IMR-90 (cell line): ENCODE measurements around the gene IL1F10. TPM values are rescaled to one million over a fixed set of nuclear protein-coding genes. Genes with fewer than 3 reads are reported as not detected.

Experiments used
- ATAC-seq: fragments of 200-7000 bp; cut with Tn5 transposase; 2 replicates; pipeline ENCODE4 v1.9.1; 2020; ENCODE audit warnings: low read depth, mild to moderate bottlenecking, moderate library complexity
- BruUV-seq: library from RNA; stranded (reverse); fragments of 400-500 nt; replicated peaks from 2 replicates; lab custom pipeline; 2021; lab: Mats Ljungman, UMichigan
- CTCF ChIA-PET: fragments of 300-600 bp; formaldehyde crosslinking; extraction: SDS; loops from one replicate; lab custom pipeline; 2021; ENCODE audit warnings: antibody characterized with exemption; lab: Yijun Ruan, JAX
- POLR2A ChIA-PET: fragments of 300-600 bp; sonication (Branson Sonifier 250); formaldehyde crosslinking; loops from one replicate; lab custom pipeline; 2022; ENCODE audit warnings: antibody characterized with exemption; ENCODE audit not compliant: unreplicated experiment; lab: Charles Lee
- DNase-seq: peaks from one replicate; pipeline ENCODE4 v3.0.0; 2013
- H2AFZ ChIP-seq: replicated peaks from 2 replicates; pipeline ENCODE3; 2013; ENCODE audit warnings: low read length, mild to moderate bottlenecking; ENCODE audit not compliant: poor library complexity
- H2AK5ac ChIP-seq: 2 replicates; pipeline ENCODE4 v1.6.1; 2013; ENCODE audit warnings: low read depth, low read length, inconsistent platforms
- H2AK9ac ChIP-seq: replicated peaks from 2 replicates; pipeline ENCODE3; 2013; ENCODE audit warnings: mild to moderate bottlenecking, low read depth, low read length, moderate library complexity; ENCODE audit not compliant: poor library complexity
- H2BK120ac ChIP-seq: 2 replicates; pipeline ENCODE4 v1.6.1; 2013; ENCODE audit warnings: low read depth, low read length, inconsistent platforms
- H2BK15ac ChIP-seq: 3 replicates; pipeline ENCODE4 v1.6.1; 2013; ENCODE audit warnings: low read depth, low read length, inconsistent platforms
- H2BK20ac ChIP-seq: 2 replicates; pipeline ENCODE4 v1.6.1; 2013; ENCODE audit warnings: low read depth, mild to moderate bottlenecking, inconsistent platforms, low read length, moderate library complexity
- H2BK5ac ChIP-seq: 2 replicates; pipeline ENCODE4 v1.6.1; 2013; ENCODE audit warnings: mild to moderate bottlenecking, low read depth, low read length, inconsistent platforms; ENCODE audit not compliant: poor library complexity, severe bottlenecking
- H3K14ac ChIP-seq: replicated peaks from 2 replicates; pipeline ENCODE4 v1.6.1; 2013; ENCODE audit warnings: low read depth, low read length, inconsistent platforms
- H3K18ac ChIP-seq: 2 replicates; pipeline ENCODE4 v1.6.1; 2013; ENCODE audit warnings: low read depth, low read length, control low read depth
- H3K23ac ChIP-seq: 2 replicates; pipeline ENCODE4 v1.6.1; 2013; ENCODE audit warnings: low read depth, low read length, inconsistent platforms
- H3K27ac ChIP-seq: 2 replicates; pipeline ENCODE4 v1.5.1; 2013; ENCODE audit warnings: mild to moderate bottlenecking, control low read depth, low read length; ENCODE audit not compliant: insufficient read depth
- H3K27me3 ChIP-seq: 2 replicates; pipeline ENCODE4 v1.6.1; 2013; ENCODE audit warnings: low read length; ENCODE audit not compliant: control insufficient read depth, insufficient read depth
- H3K36me3 ChIP-seq: 2 replicates; pipeline ENCODE4 v1.6.1; 2013; ENCODE audit warnings: low read length, mixed read lengths; ENCODE audit not compliant: control insufficient read depth, insufficient read depth
- H3K4ac ChIP-seq: 2 replicates; pipeline ENCODE4 v1.6.1; 2013; ENCODE audit warnings: low read depth, low read length, inconsistent platforms
- H3K4me1 ChIP-seq: 2 replicates; pipeline ENCODE4 v1.6.1; 2013; ENCODE audit warnings: low read length, mixed read lengths; ENCODE audit not compliant: control insufficient read depth, insufficient read depth
- H3K4me2 ChIP-seq: 2 replicates; pipeline ENCODE4 v1.6.1; 2013; ENCODE audit warnings: low read depth, mild to moderate bottlenecking, control low read depth, low read length, moderate library complexity
- H3K4me3 ChIP-seq: 2 replicates; pipeline ENCODE4 v1.5.1; 2013; ENCODE audit warnings: low read depth, mild to moderate bottlenecking, control low read depth, low read length, moderate library complexity; ENCODE audit not compliant: insufficient read depth
- H3K56ac ChIP-seq: 2 replicates; pipeline ENCODE4 v1.6.1; 2013; ENCODE audit warnings: low read length, inconsistent platforms; ENCODE audit not compliant: insufficient read depth; ENCODE audit errors: extremely low read depth
- H3K79me1 ChIP-seq, 2 experiments: 2 replicates each; pipeline ENCODE4 v1.6.1; 2013; ENCODE audit warnings: low read length in 2 of 2, inconsistent platforms in 1 of 2, low read depth in 1 of 2
- H3K9ac ChIP-seq: 2 replicates; pipeline ENCODE4 v1.6.1; 2013; ENCODE audit warnings: low read depth, low read length, control low read depth
- H3K9me1 ChIP-seq: 2 replicates; pipeline ENCODE4 v1.6.1; 2013; ENCODE audit warnings: low read length, inconsistent platforms; ENCODE audit not compliant: insufficient read depth
- H3K9me3 ChIP-seq: 2 replicates; pipeline ENCODE4 v1.6.1; 2013; ENCODE audit warnings: low read length; ENCODE audit not compliant: control insufficient read depth, insufficient read depth
- H4K20me1 ChIP-seq: 2 replicates; pipeline ENCODE4 v1.6.1; 2013; ENCODE audit warnings: low read length, inconsistent platforms; ENCODE audit not compliant: insufficient read depth
- H4K5ac ChIP-seq: 2 replicates; pipeline ENCODE4 v1.6.1; 2013; ENCODE audit warnings: mild to moderate bottlenecking, low read depth, low read length, control low read depth
- H4K8ac ChIP-seq, 2 experiments: 2 replicates each; pipeline ENCODE4 v1.6.1; 2013; ENCODE audit warnings: low read depth in 2 of 2, low read length in 2 of 2, control low read depth in 1 of 2, inconsistent platforms in 1 of 2
- H4K91ac ChIP-seq: 2 replicates; pipeline ENCODE4 v1.6.1; 2013; ENCODE audit warnings: low read depth, low read length, inconsistent platforms; ENCODE audit not compliant: insufficient read depth
- CEBPB ChIP-seq: IDR thresholded peaks from 2 replicates; pipeline ENCODE4 v1.6.1; 2012; ENCODE audit warnings: low read depth, low read length, improper control_type of control experiment
- ELK1 ChIP-seq: fragments of 150-350 bp; IDR thresholded peaks from 2 replicates; pipeline ENCODE4 v1.6.1; 2016; ENCODE audit warnings: low read depth, mild to moderate bottlenecking, low read length, moderate library complexity, borderline replicate concordance
- WGBS, 2 experiments: methylation state at CpG; one replicate each; pipeline versions ENCODE4 v1.1.5 to v1.1.7; 2013; ENCODE audit warnings: missing lambda C conversion rate in 2 of 2; ENCODE audit not compliant: insufficient read length in 1 of 2; ENCODE audit errors: extremely low coverage in 2 of 2; 5-methylcytosine and 5-hydroxymethylcytosine counted together
- dilution Hi-C: fragments of 300-500 bp; cut with HindIII; formaldehyde crosslinking; loops from one replicate; pipeline ENCODE4 v1.14.3; 2018; ENCODE audit warnings: low sequenced_read_pairs; ENCODE audit not compliant: unreplicated experiment
- in situ Hi-C: fragments of 300-500 bp; cut with MboI; formaldehyde crosslinking; loops from 3 replicates; pipeline ENCODE4 v1.14.3; 2019; ENCODE audit warnings: low sequenced_read_pairs, inconsistent platforms, mixed read lengths
- intact Hi-C: fragments of 100-400 bp; cut with micrococcal nuclease; formaldehyde crosslinking; loops from 2 replicates; pipeline ENCODE4 v1.10.0; 2022
- polyA plus RNA-seq, 3 experiments: library from polyadenylated mRNA; depleted of rRNA; stranded (reverse); fragments of >200 nt; gene quantifications; 2 replicates each; pipeline ENCODE4 v1.2.3, GENCODE V29; 2012; ENCODE audit warnings: low replicate concordance in 1 of 3
- total RNA-seq: library from RNA; depleted of rRNA; stranded (reverse); fragments of >200 nt; gene quantifications from 2 replicates; pipeline ENCODE4 v1.2.3, GENCODE V29; 2012

The IL1F10 gene
- total and polyA plus RNA-seq, 2 of the 4 experiments (the other 2 are of a cell fraction): not detected

DNA sequence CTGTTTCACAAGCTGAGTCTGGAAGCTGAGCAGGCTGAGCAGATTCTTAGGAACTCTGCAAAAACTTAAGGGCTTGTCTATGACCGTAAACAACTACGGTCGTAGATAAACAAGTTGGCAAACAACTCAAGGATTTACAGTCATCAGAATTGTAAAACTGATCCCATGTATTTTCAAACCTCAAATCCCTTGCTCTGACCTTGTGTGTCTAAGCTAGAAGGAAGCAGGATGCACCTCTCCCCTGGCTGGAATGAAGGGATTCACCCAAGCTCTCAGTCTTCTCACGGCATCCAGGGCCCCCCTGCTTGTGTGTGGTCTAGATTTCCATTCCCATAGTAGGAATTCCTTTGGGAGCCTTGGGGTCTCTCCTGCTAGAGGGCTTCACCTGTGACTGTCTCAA is 47.2 kb downstream of the IL1F10 start:
- H3K4me1 ChIP-seq: no peaks in the 10 kb centered on the region
- no peak overlapping the region for H4K5ac ChIP-seq
- no peak overlapping the region for H2BK120ac ChIP-seq
- POLR2A ChIA-PET: no interaction called here
- no peak overlapping the region for H4K91ac ChIP-seq
- no peak overlapping the region for H4K8ac ChIP-seq
- H3K27me3 ChIP-seq: peaks cover 10% of the 10 kb centered on the region
- H3K23ac ChIP-seq: no peak overlapping the region
- H3K27ac ChIP-seq: no peak overlapping the region
- H2BK5ac ChIP-seq: no peak overlapping the region
- H2AK5ac ChIP-seq: no peak overlapping the region
- no peak overlapping the region for H3K14ac ChIP-seq
- no peaks in the 10 kb centered on the region for H3K36me3 ChIP-seq
- CTCF ChIA-PET: no interaction called here
- WGBS, 2 experiments: no CpG with 5 or more reads among the region's 4 CpGs
- BruUV-seq: no TSS peak
- no peak overlapping the region for H2BK20ac ChIP-seq
- DNase-seq: no peak
- no peak overlapping the region for H2BK15ac ChIP-seq
- no peak for ATAC-seq
- no peaks in the 10 kb centered on the region for H3K9me1 ChIP-seq
- H3K9ac ChIP-seq: no peak overlapping the region
- H3K4ac ChIP-seq: no peak overlapping the region
- H4K20me1 ChIP-seq: no peaks in the 10 kb centered on the region
- H3K18ac ChIP-seq: no peak overlapping the region
- intact Hi-C loops (no loop called here), in situ Hi-C loops (no loop called here), dilution Hi-C loops (no loop called here)
- H3K9me3 ChIP-seq: no peaks in the 10 kb centered on the region
- H2AK9ac ChIP-seq: no peak overlapping the region
- H2AFZ ChIP-seq: no peak overlapping the region
- H3K79me1 ChIP-seq: no peaks in the 10 kb centered on the region
- no peak overlapping the region for H3K56ac ChIP-seq
- no peak overlapping the region for H3K4me2 ChIP-seq
- no peak overlapping the region for H3K4me3 ChIP-seq
- no peak for TF ChIP-seq ELK1
- TF ChIP-seq CEBPB: no peak
